Cardiac septum (tissue), 1 donor: ENCODE measurements around the gene RAB27A. TPM values are rescaled to one million over a fixed set of nuclear protein-coding genes. Genes with fewer than 3 reads are reported as not detected.
A peak's percentile ranks its signal among the peaks of the same experiment; 100 is the strongest.
"Not testable (repeated sequence)": the region's sequence is repeated elsewhere in the genome, so short reads cannot be mapped to it uniquely, and the experiment has no call there.

ENCODE experiments used
- DNase-seq: peaks from one replicate; pipeline ENCODE4 v3.0.0-alpha.2; 2020; ENCODE audit warnings: low spot score
- intact Hi-C: fragments of 100-400 bp; cut with DNase I; formaldehyde crosslinking; loops from one replicate; pipeline ENCODE4 v1.14.0; 2022
- long read RNA-seq: library from polyadenylated mRNA; unstranded; transcript quantifications from one replicate; pipeline ENCODE4 v2.0.0, GENCODE V29; 2021
- total RNA-seq: library from RNA; stranded (reverse); fragmentation: NEBNext Ultra II Directional; extraction: Animal tissue kit (Norgen Biotek cat#: 25700); gene quantifications from one replicate; pipeline ENCODE4 v1.2.1, GENCODE V29; 2021
- donor health status: DM: no; HTN: no; CAD: no.

Gene RAB27A
- 7.1 TPM for total RNA-seq
- long read RNA-seq, partial matches to known transcripts, result 0 of 3 reads
- long read RNA-seq, other reads (novel, unspliced or antisense), result 2 of 3 reads

DNA sequence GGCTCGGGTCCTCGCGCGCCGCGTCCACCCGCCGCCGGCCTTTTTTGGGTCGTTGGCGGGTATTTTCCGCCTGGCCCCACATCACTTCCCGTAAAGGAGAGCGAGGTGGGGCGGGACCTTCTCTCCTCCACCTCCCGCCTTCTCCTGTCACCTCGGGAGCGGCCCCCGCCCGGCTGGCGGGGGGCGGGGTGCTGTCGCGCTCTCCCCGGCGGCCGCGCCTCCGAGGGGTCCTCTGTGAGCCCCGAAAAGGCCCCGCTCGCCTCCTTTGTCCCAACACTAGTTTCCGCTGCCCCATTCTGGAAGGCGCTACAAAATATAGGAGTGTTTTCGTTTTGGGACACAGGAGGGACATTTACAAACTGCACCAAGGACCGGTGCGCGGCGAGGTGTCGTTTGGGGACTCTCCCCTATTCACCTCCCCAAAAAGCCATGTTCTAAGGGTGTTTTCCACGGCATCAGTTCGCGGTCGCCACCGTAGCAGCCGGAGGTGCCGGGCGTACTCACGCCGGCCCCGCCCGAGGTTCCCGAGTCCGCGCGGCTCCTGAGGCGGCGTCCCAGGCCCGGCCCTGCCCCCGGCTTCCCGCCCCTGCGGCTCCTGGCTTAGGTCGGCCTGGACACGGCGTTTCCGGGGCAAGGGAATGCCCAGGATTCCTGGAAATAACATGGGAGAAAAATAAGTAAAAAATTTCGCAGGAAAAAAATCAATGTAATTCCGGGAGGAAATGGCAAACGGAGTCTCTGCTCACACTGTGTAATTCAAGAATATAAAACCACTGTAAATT lies at the start of gene RAB27A:
Gene RAB27A (minus strand): TSS at position 68 of the 782 bp plus-strand sequence. CDS start 54,879 bp downstream, outside the sequence.
- intact Hi-C loops, result loop anchor here (1.0 kb wide), 1 partner anchor 74 kb away; no protein-coding TSS in a partner anchor

DNA sequence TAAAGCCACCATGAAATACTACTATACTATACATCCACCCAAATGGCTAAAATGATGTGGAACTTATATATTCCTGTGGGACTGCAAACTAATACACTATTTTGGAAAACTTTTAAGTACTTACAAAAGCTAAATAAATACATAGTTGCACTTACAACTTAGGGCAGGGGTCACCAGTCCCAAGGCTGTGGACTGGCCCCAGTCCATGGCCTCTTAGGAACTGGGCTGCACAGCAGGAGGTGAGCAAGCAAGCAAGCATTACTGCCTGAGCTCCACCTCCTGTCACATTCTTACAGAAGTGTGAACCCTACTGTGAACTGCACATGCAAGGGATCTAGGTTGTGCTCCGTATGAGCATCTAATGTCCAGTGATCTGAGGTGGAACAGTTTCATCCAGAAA lies 47.5 kb upstream of the RAB27A start:
- DNase-seq, result no peak
- intact Hi-C loops, result no loop called here

More for the DNA sequence above, at the start of gene RAB27A:
- peak; percentile 93 for DNase-seq

DNA sequence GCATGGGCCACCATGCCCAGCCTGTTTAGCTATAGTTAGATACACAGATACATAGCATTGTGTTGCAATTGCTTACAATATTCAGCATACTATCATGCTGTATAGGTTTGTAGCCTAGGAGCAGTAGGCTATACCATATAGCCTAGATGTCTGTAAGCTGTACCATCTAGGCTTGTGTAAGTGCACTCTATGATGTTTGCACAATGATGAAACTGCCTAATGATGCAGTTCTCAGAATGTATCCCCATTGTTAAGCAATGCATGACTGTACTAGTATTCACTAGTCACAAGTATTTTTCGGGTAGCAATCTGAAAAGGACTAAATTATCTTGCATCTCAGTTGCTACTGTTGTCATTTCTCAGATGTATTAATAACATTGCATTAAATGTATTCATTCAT lies 45.4 kb upstream of the RAB27A start:
- no peak for DNase-seq
- intact Hi-C loops, result no loop called here

DNA sequence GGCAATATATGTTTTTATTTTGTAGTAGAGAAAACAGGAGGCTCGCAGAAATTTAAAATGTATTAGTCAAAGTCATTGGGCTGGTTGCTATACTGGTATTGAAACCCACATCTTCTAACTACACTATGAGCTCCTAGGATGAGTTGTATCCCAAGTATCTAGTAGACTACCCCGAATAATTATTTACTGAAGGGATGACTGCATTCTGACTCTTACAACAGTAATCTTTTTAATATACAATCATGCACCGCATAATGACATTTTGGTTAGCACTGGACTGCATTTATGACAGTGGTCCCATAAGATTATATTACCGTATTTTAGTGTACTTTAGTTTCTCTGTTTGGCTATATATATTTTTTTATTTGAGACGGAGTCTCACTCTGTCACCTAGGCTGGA lies 44.8 kb upstream of the RAB27A start:
- no peak for DNase-seq
- intact Hi-C loops, result no loop called here

DNA sequence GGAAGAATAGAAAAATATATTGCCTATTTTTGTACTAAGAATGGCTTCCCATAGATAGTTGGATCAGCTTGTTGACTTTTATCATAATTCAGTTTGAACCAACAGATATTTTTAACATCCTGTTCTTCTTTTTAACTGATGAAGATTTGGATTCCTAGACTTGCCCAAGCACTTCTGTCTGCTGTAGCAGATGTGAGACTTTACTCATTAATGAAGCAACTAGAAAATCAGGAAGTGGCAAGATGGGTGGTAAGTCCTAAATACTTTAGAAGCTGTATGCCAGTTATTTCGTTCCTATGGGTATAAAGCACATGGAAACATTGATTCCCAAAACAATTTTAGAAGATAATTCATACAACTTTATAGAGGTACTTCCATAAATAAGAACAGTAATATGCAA lies 37.8 kb upstream of the RAB27A start:
- intact Hi-C loops, result no loop called here
- DNase-seq, result no peak

DNA sequence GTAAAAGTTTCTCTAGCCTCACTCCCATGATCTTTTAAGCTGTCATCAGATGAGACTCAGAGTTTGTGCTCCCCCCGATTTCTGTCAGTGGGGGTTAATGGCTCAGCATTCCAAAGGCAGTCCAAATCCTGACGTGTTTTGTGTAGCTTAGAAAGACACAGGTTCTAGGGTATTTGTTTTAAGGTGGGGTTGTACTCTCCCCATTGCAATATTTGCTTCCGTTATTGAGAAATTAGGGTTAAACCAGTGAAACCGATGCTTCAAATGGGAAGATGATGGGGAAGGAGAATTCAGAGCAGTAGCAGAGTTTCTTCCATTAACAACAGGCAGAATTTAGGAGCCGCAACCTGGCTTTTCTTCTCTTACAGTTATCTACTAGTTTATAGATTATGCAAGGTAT lies 32.9 kb upstream of the RAB27A start:
- intact Hi-C loops, result no loop called here

DNA sequence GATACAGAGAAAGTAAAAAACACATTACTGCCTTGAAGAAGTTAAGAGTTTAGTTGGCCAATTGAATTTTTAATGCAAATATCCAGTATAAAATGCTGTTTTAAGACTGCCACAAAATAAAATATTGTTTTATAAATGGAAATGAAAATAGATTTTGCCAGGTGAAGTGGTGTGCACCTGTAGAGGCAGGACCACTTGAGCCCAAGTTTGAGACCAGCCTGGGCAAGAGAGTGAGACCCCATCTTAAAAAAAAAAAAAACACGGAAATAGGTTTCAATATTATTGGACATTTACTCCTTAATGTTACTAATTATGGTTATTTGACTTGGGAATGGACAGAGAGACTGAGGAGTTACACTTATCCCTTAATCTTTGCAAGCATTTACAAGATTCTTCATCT lies 31.4 kb upstream of the RAB27A start:
- DNase-seq, result no peak
- intact Hi-C loops, result no loop called here

More for the DNA sequence above, 32.9 kb upstream of the RAB27A start:
- no peak for DNase-seq

DNA sequence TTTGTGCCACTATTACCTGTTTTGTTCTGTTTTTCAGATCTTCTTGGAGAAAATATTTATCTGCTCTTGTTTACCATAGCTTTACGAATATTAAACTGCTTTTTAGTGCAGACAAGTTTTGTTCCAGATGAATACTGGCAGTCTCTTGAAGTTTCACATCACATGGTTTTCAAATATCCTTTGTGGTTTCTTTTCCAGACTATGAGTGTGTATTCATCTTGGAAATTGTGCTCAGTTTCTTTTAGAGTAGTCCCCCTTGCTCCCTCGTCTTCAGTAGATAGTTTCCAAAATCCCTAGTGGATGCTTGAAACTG lies 30.6 kb upstream of the RAB27A start:
- intact Hi-C loops, result no loop called here
- no peak for DNase-seq

DNA sequence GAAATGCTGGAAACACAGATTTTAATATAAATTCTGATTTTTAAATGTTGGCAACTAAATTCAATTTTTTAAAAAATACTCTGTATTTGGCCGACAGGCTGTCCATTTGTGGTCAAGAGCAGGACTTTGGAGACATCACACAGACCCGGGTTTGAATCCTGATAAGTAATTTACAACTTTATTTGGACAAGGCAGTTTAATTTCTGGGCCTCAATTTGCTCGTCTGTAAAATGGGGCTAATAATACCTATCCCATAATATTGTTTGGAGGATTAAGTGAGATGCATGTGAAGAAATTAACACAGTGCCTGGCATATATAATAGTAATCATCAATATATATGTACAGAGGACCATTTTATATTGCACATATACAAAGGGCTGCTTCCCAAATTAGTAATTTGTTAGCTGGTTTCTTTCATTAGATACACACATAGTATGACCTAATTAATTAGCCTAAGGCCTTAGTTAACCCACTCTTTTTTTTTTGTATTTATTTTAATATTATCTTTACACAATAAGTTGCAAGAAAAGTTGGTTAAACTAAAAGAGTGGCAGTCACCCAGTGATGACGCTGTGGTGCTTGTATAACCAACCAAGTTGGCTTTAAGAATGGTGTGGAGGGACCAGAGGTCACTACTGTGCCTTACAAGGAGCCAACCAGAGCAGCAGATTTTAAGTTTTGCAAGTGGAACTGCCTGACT lies 30.1 kb upstream of the RAB27A start:
- intact Hi-C loops, result no loop called here
- DNase-seq, result no peak

DNA sequence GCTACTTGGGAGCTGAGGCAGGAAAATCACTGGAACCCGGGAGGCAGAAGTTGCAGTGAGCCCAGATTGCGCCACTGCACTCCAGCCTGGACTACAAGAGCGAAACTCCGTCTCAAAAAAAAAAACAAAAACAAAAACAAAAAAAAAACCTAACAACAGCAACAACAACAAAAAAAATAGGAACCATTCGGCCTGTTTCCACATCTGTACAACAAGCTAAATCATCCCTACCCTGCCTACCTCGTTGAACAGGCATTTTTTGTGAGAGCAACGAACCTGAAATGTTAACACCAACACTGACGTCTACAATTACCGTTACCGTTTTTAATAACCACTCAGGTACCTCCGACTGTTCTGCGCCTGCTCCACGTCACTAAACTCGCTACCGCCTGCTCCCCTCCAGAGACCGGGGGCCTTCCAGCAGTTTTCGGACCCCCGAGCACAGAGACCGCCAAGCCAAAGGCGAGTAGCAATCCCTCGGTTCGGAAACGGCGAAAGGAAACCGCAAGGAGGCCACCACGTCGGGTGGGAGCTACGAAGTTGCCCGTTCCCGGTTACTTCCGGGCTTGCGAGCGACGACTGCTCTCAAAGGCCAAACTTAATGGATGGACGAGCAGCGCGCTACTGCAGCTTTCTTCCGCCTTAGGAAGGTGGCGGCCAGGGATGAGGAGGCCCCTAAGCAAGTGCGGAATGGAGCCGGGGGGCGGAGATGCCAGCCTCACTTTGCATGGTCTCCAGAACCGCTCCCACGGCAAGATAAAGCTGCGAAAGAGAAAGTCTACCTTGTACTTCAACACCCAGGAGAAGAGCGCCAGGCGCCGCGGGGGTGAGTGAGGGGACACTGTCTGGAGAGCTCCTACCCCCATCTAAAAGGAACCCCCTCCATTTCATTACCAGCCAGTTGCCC lies 29.2 kb upstream of the RAB27A start, which contains the start of the genes PIGB and PIGBOS1:
Gene PIGB (plus strand): TSS at position 635 of the 907 bp plus-strand sequence. CDS start 29 bp downstream, at position 664.
Gene PIGBOS1 (minus strand): TSS at position 536 of the 907 bp plus-strand sequence. CDS start 1,331 bp downstream, outside the sequence.
- intact Hi-C loops, result no loop called here

DNA sequence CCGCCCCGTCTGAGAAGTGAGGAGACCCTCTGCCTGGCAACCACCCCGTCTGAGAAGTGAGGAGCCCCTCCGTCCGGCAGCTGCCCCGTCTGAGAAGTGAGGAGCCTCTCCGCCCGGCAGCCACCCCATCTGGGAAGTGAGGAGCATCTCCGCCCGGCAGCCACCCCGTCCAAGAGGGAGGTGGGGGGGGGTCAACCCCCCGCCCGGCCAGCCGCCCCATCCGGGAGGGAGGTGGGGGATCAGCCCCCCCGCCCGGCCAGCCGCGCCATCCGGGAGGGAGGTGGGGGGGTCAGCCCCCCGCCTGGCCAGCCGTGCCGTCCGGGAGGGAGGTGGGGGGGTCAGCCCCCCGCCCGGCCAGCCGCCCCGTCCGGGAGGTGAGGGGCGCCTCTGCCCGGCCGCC lies 13.2 kb upstream of the RAB27A start:
- intact Hi-C loops, DNase-seq: not testable (repeated sequence)

More for the DNA sequence above, 29.2 kb upstream of the RAB27A start, which contains the start of the genes PIGB and PIGBOS1:
- peak; percentile 93 for DNase-seq

DNA sequence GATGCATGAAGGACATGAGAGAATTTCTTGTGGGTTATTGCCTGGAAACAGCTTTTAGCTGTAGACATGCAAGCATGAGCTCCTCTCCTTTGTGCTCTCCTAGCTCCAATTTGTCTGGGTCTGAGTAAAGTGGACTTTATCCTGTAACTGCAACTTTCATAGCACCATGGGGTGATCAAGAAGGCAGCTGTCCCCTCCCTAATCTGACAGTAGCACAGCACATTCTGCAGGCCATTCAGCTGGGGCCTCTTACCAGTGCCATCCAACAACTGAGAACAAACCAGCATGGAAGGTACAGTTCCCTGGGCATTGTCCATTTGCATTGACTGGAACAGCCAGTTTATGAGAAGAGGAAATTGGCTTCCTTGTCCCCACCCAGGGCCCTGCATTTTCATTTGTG lies 7.7 kb upstream of the RAB27A start:
- DNase-seq, result no peak
- intact Hi-C loops, result no loop called here

DNA sequence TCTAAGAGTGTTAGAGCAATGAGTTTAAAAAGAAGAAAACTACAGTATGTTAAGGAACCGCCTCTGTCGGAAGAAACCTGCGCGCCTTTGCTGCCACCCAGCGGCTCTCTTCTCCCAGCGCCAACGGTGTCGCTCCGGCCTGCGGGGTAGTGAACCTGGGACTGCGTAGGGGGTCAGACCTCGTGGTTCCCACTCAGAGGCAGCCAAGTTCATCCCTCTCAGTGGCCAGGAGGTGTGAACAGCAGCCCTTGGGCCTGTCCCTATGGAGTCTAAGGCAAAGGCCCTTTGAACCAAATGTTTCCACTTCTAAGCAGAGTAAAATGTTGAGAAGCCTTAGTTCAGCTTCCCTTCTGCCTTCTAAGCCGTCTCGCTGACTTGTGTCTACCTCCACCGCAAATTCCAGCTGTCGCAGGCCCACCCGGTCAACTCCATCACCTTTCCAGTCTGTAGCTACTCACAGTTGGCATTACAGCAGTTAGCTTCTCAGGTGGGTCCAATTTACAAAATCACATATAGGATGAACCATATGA lies 980 bp upstream of the RAB27A start:
- DNase-seq, result peak; percentile 94
- intact Hi-C loops, result loop anchor here (1.0 kb wide), 1 partner anchor 74 kb away; no protein-coding TSS in a partner anchor

DNA sequence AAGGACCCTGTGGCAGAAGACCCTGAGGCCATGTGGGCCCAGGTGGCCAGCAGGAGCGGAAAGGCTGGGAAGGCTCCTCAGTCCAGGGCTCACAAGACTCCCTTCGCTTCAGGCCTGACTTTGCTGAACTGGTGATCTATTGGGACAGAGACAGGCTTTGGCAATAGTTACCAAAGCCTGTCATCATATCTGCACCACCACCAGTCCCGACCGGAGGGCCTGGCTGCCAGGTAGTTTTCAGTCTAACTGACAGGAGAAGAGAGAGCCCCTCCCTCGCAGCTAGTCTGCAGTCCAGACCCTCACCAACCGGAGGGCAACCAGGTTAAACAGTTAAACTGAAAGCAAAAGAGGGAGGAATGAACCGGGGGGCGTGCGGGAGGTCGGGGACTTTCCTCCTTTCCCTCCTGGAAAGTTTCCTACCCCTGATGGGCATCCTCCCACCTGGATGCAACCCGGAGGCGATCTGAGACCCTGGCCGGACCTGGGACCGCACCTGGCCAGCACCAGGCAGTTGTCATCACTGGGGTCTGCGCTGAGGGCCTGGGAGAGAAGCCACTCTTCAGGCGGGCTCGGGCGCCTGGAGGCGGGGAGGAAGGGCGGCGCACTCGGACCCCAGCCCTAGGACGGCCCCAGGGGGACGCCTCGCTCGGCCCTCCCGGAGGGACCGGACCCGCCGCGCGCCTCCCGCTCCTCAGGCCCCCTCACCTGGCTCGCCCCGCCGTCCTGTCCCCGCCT lies 435 bp downstream of the RAB27A start:
- no peak for DNase-seq
- intact Hi-C loops, result no loop called here

DNA sequence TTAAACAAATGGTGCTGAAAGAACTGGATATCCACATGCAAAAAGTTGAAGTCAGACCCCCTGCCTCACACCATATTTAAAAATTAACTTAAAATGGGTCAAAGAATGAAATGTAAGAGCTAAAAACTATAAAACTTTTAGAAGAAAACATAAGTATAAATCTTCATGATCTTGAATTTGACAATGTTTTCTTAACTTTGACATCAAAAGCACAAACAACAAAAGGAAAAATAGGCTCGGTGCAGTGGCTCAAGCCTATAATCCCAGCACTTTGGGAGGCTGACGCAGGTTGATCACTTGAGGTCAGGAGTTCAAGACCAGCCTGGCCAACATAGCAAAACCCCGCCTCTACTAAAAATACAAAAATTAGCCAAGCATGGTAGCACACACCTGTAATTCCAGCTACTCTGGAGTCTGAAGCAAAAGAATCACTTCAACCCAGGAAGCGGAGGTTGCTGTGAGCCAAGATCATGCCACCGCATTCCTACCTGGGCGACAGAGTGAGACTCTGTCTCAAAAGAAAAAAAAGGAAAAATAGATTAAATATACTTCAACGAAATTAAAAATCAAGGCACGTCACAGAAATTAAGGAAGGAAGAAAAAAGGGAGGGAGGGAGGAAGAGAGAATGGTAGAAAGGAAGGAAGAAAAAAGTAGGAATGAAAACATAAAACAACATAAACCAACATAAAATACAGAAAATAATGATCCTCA lies 1.5 kb downstream of the RAB27A start:
- DNase-seq, result no peak
- intact Hi-C loops, result no loop called here

DNA sequence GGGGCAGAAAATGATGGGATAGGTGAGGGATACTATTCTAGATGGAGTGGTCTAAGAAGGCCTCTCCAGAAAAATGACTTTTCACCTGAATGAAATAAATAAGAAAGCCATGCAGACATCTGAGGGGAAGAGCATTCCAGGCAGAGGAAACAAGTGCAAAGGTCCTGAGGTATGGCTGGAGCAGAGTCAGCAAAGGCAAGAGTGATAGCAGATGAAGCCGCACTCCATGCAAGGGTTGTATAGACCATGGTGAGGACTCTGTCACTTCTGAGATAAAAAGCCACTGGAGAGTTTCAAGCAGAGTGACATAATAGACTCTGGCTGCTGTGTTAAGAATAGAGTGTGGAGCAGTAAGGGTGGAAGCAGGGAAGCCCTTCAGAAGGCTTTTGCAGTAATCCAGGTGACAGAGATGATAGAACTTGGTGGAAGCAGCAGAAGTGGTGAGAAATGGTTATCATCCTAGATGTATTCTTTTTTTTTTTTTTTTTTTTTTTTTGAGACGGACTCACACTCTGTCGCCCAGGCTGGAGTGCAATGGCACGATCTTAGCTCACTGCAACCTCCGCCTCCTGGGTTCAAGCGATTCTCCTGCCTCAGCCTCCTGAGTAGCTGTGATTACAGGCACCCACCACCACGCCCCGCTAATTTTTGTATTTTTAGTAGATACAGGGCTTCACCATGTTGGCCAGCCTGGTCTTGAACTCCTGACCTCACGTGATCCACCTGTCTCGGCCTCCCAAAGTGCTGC lies 3.0 kb downstream of the RAB27A start:
- DNase-seq, intact Hi-C loops: not testable (repeated sequence)

DNA sequence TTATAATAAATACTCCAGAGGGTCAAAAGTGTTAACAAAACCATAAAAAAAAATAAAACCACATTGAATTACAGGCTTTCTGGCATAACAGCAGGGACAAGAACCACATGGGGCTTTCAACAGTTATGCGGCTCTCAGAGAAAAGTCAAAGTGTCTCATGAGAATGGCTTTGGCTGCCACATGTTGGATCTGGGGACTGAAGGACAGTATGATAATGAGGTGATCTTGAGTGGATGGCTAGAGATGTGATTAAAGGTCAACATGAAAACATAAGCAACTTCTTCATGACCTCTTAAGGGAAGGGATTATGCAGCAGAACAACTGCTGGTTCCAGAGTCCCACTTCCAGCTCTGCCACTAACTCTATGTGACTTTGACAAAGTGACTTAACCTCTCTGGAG lies 5.2 kb downstream of the RAB27A start:
- intact Hi-C loops, result no loop called here

More for the DNA sequence above, 5.2 kb downstream of the RAB27A start:
- DNase-seq, result no peak
